DND-41 (cell line): ENCODE results near the gene IQCK.

Experiments used
- ATAC-seq: fragments of 200-7000 bp; cut with Tn5 transposase; 3 replicates; pipeline ENCODE4 v1.9.1; 2021; ENCODE audit warnings: low read depth; ENCODE audit not compliant: insufficient read depth
- DNase-seq: peaks from one replicate; pipeline ENCODE4 v3.0.0-alpha.2; 2020
- H2AFZ ChIP-seq: 2 replicates; pipeline ENCODE4 v1.6.0; 2012; ENCODE audit warnings: low read depth, low read length
- H3K27ac ChIP-seq: 2 replicates; pipeline ENCODE4 v1.5.1; 2012; ENCODE audit warnings: low read length, inconsistent platforms
- H3K27me3 ChIP-seq: fragments of 200-600 bp; sonication (generic); 2 replicates; pipeline ENCODE4 v1.6.0; 2012; ENCODE audit warnings: low read length, mild to moderate bottlenecking, inconsistent platforms; ENCODE audit not compliant: insufficient read depth, poor library complexity
- H3K36me3 ChIP-seq: 2 replicates; pipeline ENCODE4 v1.5.1; 2012; ENCODE audit warnings: low read length, inconsistent platforms; ENCODE audit not compliant: insufficient read depth
- H3K4me1 ChIP-seq: 2 replicates; pipeline ENCODE4 v1.5.1; 2012; ENCODE audit warnings: mild to moderate bottlenecking, low read length; ENCODE audit not compliant: insufficient read depth
- H3K4me2 ChIP-seq: 2 replicates; pipeline ENCODE4 v1.6.0; 2012; ENCODE audit warnings: mild to moderate bottlenecking, moderate library complexity, low read length, inconsistent platforms; ENCODE audit not compliant: insufficient read depth
- H3K4me3 ChIP-seq, 2 experiments: fragments of 200-600 bp in 1 of 2; shearing (Covaris generic) in 1 of 2; 2 replicates each; pipeline ENCODE4 v1.5.1; 2012 to 2016; ENCODE audit warnings: inconsistent platforms in 2 of 2, low read length in 2 of 2, mild to moderate bottlenecking in 2 of 2, low read depth in 1 of 2, moderate library complexity in 1 of 2
- H3K79me2 ChIP-seq: 2 replicates; pipeline ENCODE4 v1.6.0; 2012; ENCODE audit warnings: low read length, inconsistent platforms; ENCODE audit not compliant: insufficient read depth
- H3K9ac ChIP-seq: 2 replicates; pipeline ENCODE4 v1.6.0; 2012; ENCODE audit warnings: low read depth, mild to moderate bottlenecking, inconsistent platforms, low read length, moderate library complexity
- H3K9me3 ChIP-seq: 2 replicates; pipeline ENCODE4 v1.5.1; 2012; ENCODE audit warnings: low read length, moderate library complexity, mild to moderate bottlenecking, inconsistent platforms; ENCODE audit not compliant: insufficient read depth, severe bottlenecking
- H4K20me1 ChIP-seq: 2 replicates; pipeline ENCODE4 v1.6.0; 2012; ENCODE audit warnings: low read length; ENCODE audit not compliant: insufficient read depth
- EZH2 ChIP-seq: IDR thresholded peaks from 3 replicates; pipeline ENCODE4 v1.6.1; 2012; ENCODE audit warnings: borderline replicate concordance, low read depth, mild to moderate bottlenecking, moderate library complexity, low read length, inconsistent platforms; ENCODE audit not compliant: severe bottlenecking
- TF ChIP-seq, protein P1 (sequence below): IDR thresholded peaks from 2 replicates; pipeline ENCODE4 v1.5.1; 2012; ENCODE audit warnings: borderline replicate concordance, low read length, moderate library complexity, mild to moderate bottlenecking; ENCODE audit not compliant: poor library complexity, severe bottlenecking; ENCODE audit errors: extremely low read depth

The IQCK gene

DNA sequence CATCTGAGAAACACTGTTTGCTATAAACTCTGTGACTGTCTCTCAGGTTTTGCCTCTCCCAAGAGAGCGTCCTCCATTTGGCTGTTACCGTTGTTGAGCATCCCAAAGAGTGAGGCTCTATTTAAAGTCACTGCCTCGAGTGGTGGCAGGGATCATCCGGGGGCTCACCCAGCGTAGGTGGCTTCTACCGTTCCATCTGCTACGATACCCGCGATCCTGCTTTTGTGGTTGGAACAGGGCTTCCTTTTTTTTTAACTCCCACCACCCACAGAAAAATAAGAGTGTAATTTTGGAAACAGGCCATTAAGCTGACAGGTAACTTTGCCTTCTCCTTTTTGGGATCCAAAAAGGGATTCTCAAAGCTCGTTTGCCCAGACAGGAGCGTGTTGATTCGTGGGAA is 36.4 kb upstream of the IQCK start:
- TF ChIP-seq, protein P1, sequence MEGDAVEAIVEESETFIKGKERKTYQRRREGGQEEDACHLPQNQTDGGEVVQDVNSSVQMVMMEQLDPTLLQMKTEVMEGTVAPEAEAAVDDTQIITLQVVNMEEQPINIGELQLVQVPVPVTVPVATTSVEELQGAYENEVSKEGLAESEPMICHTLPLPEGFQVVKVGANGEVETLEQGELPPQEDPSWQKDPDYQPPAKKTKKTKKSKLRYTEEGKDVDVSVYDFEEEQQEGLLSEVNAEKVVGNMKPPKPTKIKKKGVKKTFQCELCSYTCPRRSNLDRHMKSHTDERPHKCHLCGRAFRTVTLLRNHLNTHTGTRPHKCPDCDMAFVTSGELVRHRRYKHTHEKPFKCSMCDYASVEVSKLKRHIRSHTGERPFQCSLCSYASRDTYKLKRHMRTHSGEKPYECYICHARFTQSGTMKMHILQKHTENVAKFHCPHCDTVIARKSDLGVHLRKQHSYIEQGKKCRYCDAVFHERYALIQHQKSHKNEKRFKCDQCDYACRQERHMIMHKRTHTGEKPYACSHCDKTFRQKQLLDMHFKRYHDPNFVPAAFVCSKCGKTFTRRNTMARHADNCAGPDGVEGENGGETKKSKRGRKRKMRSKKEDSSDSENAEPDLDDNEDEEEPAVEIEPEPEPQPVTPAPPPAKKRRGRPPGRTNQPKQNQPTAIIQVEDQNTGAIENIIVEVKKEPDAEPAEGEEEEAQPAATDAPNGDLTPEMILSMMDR = no peak
- no peak for TF ChIP-seq EZH2
- Histone ChIP-seq H3K9ac (no peak overlapping the region), H3K36me3 (peaks cover 49% of the 10 kb centered on the region), H3K27me3 (no peaks in the 10 kb centered on the region), H4K20me1 (no peaks in the 10 kb centered on the region), H3K4me1 (no peaks in the 10 kb centered on the region), H2AFZ (no peak overlapping the region), H3K4me2 (no peak overlapping the region), H3K9me3 (no peaks in the 10 kb centered on the region), H3K27ac (no peak overlapping the region), H3K79me2 (no peaks in the 10 kb centered on the region), H3K4me3 (no peak overlapping the region)
- ATAC-seq = no peak
- no peak for DNase-seq

DNA sequence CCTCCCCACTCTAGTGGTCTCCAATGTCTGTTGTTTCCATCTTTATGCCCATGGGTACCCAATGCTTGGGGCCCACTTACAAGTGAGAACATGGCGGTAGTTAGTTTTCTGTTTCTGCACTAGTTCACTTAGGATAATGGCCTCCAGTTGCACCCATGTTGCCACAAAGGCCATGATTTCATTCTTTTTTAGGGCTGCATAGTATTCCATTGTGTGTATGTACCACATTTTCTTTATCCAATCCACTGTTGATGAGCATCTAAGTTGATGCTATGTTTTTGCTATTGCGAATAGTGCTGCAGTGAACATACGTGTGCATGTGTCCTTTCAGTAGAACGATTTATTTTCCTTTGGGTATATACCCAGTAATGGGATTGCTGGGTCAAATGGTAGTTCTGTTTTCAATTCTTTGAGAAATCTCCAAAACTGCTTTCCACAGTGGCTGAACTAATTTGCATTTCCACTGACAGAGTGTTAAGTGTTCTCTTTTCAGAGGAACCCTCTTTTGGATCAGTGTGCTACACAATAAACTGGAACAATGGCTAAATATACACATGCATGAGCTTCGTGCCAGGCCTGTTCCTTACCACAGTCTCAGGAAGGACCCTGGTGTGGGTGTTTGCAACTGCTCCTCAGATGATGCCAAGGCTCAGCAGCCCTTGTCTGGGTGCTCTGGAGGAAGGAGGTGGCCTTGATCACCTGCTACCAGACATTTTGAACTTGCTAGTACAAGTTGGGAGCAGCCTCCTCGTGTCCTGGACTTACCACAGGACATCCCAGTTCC is 34.4 kb upstream of the IQCK start:
- Histone ChIP-seq H3K4me3 (no peak overlapping the region), H4K20me1 (peaks cover 4% of the 10 kb centered on the region; the same call in 1 of the 2 replicates), H2AFZ (no peak overlapping the region), H3K4me1 (no peaks in the 10 kb centered on the region), H3K9ac (no peak overlapping the region), H3K27me3 (no peaks in the 10 kb centered on the region), H3K9me3 (no peaks in the 10 kb centered on the region), H3K4me2 (no peak overlapping the region), H3K27ac (no peak overlapping the region), H3K36me3 (peaks cover 63% of the 10 kb centered on the region), H3K79me2 (no peaks in the 10 kb centered on the region)
- ATAC-seq (no peak), DNase-seq (no peak)
- TF ChIP-seq, protein P1 = no peak

DNA sequence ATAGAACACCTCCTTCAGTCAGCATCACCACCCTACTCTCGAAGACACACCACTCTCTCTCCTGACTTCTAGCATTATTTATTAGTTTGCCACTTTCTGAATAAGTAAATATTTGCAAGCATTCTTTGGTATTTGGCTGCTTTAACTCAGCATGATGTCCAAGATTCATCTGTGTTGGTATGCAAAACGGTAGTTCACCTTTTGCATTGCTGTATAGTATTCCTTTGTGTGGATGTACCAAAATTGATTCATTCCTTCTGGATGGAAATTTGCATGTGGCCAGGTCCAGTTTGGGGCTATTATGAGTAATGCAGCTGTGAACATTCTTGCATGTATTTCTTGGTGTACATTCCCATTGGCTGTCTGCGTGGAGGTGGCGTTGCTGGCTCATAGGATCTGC is 32.9 kb upstream of the IQCK start:
- DNase-seq (no peak), ATAC-seq (no peak)
- Histone ChIP-seq H4K20me1 (peaks cover 4% of the 10 kb centered on the region; the same call in 1 of the 2 replicates), H3K9ac (no peak overlapping the region), H3K4me3 (no peak overlapping the region), H3K27ac (no peak overlapping the region), H3K27me3 (no peaks in the 10 kb centered on the region), H3K4me2 (no peak overlapping the region), H3K36me3 (peaks cover 61% of the 10 kb centered on the region), H3K4me1 (no peaks in the 10 kb centered on the region), H2AFZ (no peak overlapping the region), H3K79me2 (no peaks in the 10 kb centered on the region), H3K9me3 (no peaks in the 10 kb centered on the region)
- no peak for TF ChIP-seq EZH2
- TF ChIP-seq, protein P1 = no peak

DNA sequence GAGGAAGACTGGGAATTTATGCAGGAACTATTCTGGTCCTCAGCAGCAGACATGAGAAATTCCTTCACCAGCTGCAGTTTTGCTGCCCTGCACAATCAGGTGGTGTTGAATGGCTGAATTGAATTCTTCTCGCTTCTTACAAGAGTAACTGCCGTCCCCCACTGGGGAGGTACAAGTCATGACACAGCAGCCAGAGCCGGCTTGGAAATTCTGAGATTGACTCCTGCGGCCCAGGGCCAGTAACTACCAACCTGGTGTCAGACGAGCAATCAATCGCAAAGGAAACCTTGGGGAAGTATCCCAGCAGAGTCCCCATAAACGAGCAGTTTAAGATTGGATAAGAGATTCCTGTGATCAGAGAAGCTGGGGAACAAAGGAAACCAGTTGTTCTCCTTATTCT is 30.8 kb upstream of the IQCK start:
- Histone ChIP-seq H3K27me3 (no peaks in the 10 kb centered on the region), H2AFZ (no peak overlapping the region), H3K79me2 (no peaks in the 10 kb centered on the region), H3K36me3 (peaks cover 71% of the 10 kb centered on the region), H3K4me3 (no peak overlapping the region), H4K20me1 (peaks cover 4% of the 10 kb centered on the region; the same call in 1 of the 2 replicates), H3K4me2 (no peak overlapping the region), H3K27ac (no peak overlapping the region), H3K9ac (no peak overlapping the region), H3K9me3 (no peaks in the 10 kb centered on the region), H3K4me1 (no peaks in the 10 kb centered on the region)
- no peak for TF ChIP-seq EZH2
- TF ChIP-seq, protein P1 = no peak
- no peak for DNase-seq
- ATAC-seq = no peak
